MG63 (cell line): ENCODE measurements around the gene KDM2A. TPM values are rescaled to one million over a fixed set of nuclear protein-coding genes. Genes with fewer than 3 reads are reported as not detected.

Source experiments
- DNase-seq: peaks from one replicate; pipeline ENCODE4 v3.0.0-alpha.2; 2020
- H3K27me3 ChIP-seq: fragments of 250-450 bp; sonication (Bioruptor Pico); 2 replicates; pipeline ENCODE4 v1.5.1; 2020; ENCODE audit warnings: mild to moderate bottlenecking, moderate library complexity
- H3K36me3 ChIP-seq: fragments of 250-450 bp; sonication (Bioruptor Pico); 2 replicates; pipeline ENCODE4 v1.5.1; 2020; ENCODE audit warnings: mild to moderate bottlenecking, moderate library complexity
- H3K4me3 ChIP-seq: fragments of 250-450 bp; sonication (Bioruptor Pico); 2 replicates; pipeline ENCODE4 v1.5.1; 2020; ENCODE audit warnings: mild to moderate bottlenecking, moderate library complexity
- H3K9me3 ChIP-seq: fragments of 250-450 bp; sonication (Bioruptor Pico); 2 replicates; pipeline ENCODE4 v1.5.1; 2020; ENCODE audit warnings: mild to moderate bottlenecking, moderate library complexity
- total RNA-seq: library from RNA; depleted of rRNA; stranded (reverse); fragments of >200 nt; shearing (Covaris generic); gene quantifications from 2 replicates; pipeline ENCODE4 v1.2.3, GENCODE V29; 2014; ENCODE audit warnings: low replicate concordance

Gene KDM2A
- total RNA-seq, 1 experiment from 2014 or later: 16.7 TPM

DNA sequence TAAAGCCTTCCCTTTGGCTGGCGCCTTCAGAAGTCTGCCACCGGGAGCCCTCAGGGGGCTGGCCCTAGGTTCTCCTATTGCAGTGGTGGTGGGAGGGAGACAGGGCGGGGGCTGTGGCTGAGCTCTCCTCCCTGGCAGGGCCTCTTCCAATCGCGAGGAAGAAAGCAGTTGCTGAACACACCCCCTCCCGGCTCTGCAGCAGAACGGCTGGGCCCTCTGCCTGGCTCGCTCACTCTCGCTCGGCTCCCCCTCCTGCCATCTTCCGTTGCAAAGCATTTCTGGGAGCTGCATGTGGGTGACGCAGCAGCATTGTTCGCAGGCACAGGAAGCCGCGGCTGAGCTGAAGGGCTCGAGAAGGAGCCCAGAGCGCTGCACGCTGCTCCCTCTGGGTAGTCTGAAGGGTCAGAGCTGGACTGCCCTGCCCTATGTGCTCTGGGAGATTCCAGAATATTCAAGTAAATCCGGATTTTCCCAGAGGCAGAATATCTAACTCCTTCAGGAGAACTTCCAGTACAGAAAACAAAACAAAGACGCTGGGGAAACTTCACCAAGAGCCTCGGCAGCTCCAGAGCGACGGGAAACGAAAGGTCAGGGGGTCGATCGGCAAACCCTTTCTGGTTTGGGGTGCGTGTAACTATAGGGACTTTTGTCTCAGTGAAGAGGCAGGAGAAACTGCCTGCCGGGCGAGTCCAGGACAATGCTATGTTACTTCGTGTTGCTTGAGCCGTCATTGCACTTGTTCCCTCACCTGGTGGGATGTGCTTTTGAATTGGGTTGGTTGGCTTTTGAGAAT lies 120.9 kb downstream of the KDM2A start:
- H3K27me3 ChIP-seq: no peaks in the 10 kb centered on the region
- H3K9me3 ChIP-seq: no peaks in the 10 kb centered on the region
- H3K36me3 ChIP-seq: peaks cover 44% of the 10 kb centered on the region
- peak overlapping the region; percentile 77 for H3K4me3 ChIP-seq
- DNase-seq: peak; percentile 99

DNA sequence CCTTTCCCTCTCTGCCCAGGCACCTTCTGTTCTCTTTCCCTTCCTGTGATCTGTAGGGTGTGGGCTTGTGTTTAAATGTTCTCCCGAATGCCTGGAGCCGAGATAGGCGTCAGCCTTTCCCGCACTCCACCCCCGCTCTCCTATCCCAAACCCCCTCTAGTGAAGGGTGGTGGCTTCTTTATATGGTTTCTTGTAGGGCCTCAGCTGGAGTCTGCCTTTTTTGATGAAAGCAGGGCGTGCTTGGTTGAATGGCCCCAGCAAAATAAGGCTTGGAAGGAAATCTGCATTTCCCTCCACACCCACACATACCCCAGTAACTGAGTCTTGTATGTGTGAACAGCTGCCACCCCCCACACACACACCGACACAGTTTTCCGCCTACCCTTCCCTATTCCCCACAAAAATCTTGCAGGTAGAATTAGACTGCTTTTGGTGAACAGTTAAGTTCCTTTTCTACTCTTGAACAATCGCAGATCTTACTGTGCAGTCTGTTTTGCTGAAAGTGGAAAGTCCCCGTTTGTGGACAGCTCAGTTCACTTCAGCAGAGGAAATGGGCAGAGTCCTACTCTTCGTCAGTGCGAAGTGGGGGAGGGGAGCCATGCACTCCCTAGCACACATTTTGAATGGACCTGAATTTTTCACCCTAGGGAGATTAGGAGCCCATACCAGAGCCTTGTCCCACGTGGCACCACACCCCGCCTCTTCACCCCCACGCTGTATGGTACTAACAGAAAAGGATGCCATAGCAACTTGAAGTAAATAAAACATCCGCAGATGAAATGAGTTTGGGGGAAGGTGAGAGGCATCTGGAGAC lies 121.7 kb downstream of the KDM2A start:
- Histone ChIP-seq H3K36me3 (peaks cover 52% of the 10 kb centered on the region), H3K27me3 (no peaks in the 10 kb centered on the region), H3K9me3 (no peaks in the 10 kb centered on the region), H3K4me3 (peak overlapping the region; percentile 77)
- peak; percentile 73 for DNase-seq

DNA sequence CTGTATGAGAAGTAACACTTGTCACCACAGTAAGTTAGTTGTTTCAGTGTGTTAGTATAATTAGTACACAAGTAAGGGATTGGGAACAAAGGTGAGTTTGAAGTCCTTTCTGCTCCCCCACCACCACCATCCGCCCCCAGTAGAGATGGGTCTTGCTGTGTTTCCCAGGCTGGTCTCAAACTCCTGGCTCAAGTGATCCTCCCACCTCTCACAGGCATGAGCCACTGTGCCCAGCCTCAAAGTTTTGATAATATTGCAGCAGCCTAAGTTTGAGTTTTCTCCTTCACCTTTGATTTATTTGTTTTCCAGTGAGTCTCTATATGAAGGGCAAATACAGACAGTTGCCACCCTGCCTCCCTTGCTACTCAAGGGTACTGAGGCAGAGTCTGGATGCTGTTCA lies 123.5 kb downstream of the KDM2A start:
- Histone ChIP-seq H3K27me3 (no peaks in the 10 kb centered on the region), H3K4me3 (no peak overlapping the region), H3K9me3 (no peaks in the 10 kb centered on the region), H3K36me3 (peaks cover 65% of the 10 kb centered on the region)
- no peak for DNase-seq

DNA sequence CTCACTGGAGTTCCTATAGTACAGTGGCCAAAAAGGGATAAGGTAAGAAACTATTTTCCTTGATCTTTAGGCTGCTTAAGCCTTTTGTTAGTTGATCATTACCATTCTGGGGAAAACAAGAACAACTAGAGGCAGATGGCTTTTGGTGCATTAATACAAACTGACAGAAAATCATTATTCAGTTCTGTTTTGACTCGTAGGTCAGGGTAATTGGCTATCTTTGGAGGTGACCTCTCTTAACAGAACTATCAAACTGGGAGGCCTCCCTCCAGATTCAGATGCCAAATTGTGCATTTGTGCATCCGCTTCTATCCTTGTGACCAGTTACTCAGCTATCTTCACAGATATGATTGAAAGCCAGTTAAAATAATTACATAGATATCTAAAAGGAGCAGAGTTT lies 124.0 kb downstream of the KDM2A start:
- DNase-seq: no peak
- Histone ChIP-seq H3K9me3 (no peaks in the 10 kb centered on the region), H3K4me3 (no peak overlapping the region), H3K27me3 (no peaks in the 10 kb centered on the region), H3K36me3 (peaks cover 70% of the 10 kb centered on the region)

DNA sequence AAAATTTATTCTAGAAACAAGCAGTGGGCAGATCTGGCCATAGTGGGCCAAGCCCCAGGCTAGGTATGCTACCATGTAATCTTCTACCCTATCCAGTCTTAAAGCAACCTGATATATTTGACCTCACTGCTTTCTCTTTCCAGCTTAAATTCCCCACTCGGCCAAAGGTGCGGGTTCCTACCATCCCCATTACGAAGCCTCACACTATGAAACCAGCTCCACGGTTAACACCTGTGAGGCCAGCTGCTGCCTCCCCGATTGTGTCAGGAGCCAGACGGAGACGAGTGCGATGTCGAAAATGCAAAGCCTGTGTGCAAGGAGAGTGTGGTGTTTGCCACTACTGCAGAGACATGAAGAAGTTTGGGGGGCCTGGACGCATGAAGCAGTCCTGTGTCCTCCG lies 126.0 kb downstream of the KDM2A start:
- H3K36me3 ChIP-seq: peaks cover 90% of the 10 kb centered on the region
- H3K9me3 ChIP-seq: no peaks in the 10 kb centered on the region
- DNase-seq: no peak
- H3K27me3 ChIP-seq: no peaks in the 10 kb centered on the region
- no peak overlapping the region for H3K4me3 ChIP-seq

DNA sequence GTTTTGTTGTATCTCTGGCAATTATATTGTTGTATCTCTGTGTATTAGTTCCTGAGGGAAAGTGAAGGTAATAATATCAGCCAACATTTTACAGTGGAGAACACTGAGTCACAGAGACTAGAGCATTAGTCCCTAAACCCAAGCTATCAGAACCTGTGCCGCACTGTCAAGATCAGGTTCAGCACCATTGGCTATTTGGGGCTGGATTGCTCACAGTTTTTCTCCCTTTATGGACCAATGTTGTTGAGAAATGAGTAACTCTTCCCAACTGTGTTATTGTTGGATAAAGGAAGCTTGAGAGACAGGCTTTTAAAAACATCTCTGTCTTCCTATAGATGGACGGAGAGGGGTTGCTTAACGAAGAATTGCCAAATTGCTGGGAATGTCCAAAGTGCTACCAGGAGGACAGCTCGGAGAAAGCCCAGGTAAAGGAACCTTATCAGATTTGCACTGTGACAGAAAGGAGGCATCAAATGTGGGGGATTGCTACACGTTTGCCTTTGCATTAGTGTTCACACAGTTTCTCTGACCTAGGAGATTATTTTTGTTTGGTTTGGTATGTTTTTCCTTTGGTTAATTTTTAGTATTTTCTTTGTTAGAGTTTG lies 129.0 kb downstream of the KDM2A start:
- no peak overlapping the region for H3K4me3 ChIP-seq
- peaks cover 94% of the 10 kb centered on the region for H3K36me3 ChIP-seq
- no peaks in the 10 kb centered on the region for H3K27me3 ChIP-seq
- no peak for DNase-seq
- no peaks in the 10 kb centered on the region for H3K9me3 ChIP-seq

DNA sequence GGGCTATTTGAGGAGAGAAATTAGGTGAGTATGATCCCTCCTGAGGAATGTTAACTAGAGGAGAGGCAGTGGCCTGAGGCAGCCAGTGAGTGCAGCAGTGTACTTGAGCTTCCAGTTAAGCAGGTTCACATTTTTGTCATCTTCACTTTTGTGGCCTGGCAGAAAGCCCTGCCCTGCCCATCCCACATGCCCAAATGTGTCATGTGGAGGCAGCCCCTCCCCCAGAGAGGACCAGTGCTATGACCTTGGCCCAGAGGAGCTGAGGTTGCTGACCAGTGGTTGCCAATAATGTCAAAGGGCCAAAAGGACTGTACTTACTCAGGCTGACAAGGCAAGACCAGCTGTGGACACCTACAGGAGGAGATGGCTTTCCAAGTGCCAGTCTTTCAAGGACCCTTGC lies 129.6 kb downstream of the KDM2A start:
- no peaks in the 10 kb centered on the region for H3K27me3 ChIP-seq
- peak; percentile 58 for DNase-seq
- H3K36me3 ChIP-seq: peaks cover 94% of the 10 kb centered on the region
- H3K4me3 ChIP-seq: no peak overlapping the region
- H3K9me3 ChIP-seq: no peaks in the 10 kb centered on the region

DNA sequence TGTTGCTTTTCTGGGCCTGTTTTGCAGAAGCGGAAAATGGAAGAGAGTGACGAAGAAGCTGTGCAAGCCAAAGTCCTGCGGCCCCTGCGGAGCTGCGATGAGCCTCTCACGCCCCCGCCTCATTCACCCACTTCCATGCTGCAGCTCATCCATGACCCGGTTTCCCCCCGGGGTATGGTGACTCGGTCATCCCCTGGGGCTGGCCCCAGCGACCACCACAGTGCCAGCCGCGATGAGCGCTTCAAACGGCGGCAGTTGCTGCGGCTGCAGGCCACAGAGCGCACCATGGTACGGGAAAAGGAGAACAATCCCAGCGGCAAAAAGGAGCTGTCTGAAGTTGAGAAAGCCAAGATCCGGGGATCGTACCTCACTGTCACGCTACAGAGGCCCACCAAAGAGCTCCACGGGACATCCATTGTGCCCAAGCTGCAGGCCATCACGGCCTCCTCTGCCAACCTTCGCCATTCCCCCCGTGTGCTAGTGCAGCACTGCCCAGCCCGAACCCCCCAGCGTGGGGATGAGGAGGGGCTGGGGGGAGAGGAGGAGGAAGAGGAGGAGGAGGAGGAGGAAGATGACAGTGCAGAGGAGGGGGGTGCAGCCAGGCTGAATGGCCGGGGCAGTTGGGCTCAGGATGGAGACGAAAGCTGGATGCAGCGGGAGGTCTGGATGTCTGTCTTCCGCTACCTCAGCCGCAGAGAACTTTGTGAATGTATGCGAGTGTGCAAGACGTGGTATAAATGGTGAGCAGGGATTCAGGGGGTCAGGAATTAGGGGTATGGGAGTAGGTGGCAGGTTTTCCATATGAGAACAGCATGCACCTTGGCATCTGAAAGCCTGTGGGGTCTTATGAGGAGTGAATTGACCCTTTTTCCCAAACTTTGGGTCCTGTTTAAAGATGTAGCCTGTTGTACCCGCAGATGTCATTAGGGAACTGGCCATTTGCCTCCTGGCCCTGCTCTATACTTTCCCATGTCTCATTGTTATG lies 131.3 kb downstream of the KDM2A start:
- Histone ChIP-seq H3K36me3 (peaks cover 96% of the 10 kb centered on the region), H3K27me3 (no peaks in the 10 kb centered on the region), H3K9me3 (no peaks in the 10 kb centered on the region), H3K4me3 (no peak overlapping the region)
- no peak for DNase-seq

DNA sequence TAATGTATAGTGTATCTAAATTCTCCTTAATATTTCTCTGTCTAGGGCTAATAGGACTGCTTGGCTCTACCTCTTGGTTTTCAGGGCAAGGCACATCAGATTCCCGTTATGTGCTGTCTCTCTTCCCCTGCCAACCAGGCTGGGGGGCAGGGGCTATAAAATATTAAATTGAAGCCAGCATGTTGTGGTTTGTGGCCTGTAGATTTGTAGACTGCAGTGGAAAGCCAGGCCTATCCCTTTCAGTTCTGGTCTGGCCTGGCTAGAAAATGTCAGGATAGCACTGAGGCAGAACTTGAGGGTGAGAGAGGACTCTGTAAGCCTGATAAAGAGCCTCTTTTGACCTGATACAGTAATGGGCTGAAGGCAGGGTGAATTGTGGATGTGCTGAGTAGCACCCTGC lies 132.8 kb downstream of the KDM2A start:
- peaks cover 87% of the 10 kb centered on the region for H3K36me3 ChIP-seq
- no peak overlapping the region for H3K4me3 ChIP-seq
- H3K27me3 ChIP-seq: no peaks in the 10 kb centered on the region
- DNase-seq: no peak
- H3K9me3 ChIP-seq: no peaks in the 10 kb centered on the region

DNA sequence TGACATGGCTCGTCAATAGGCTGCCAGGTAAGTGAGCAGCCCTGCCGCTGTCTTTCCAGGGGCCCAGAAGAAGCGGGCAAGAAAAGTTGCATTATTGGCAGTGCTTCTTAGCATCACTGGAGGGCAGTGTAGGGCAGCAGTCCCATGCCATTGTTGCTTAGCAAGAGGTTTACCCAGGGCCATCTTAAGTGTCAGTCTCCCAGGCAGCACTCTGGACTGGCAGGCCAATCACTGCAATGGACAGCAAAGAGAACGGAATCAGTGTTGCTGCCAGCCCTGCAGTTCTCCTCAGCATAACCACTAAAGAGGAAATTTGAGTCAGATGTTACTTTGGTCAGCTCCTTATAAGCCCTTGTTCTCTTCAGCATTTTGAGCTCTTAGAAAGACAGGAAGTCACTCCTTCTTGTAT lies 133.8 kb downstream of the KDM2A start:
- Histone ChIP-seq H3K9me3 (no peaks in the 10 kb centered on the region), H3K27me3 (no peaks in the 10 kb centered on the region), H3K36me3 (peaks cover 80% of the 10 kb centered on the region), H3K4me3 (no peak overlapping the region)
- DNase-seq: no peak

DNA sequence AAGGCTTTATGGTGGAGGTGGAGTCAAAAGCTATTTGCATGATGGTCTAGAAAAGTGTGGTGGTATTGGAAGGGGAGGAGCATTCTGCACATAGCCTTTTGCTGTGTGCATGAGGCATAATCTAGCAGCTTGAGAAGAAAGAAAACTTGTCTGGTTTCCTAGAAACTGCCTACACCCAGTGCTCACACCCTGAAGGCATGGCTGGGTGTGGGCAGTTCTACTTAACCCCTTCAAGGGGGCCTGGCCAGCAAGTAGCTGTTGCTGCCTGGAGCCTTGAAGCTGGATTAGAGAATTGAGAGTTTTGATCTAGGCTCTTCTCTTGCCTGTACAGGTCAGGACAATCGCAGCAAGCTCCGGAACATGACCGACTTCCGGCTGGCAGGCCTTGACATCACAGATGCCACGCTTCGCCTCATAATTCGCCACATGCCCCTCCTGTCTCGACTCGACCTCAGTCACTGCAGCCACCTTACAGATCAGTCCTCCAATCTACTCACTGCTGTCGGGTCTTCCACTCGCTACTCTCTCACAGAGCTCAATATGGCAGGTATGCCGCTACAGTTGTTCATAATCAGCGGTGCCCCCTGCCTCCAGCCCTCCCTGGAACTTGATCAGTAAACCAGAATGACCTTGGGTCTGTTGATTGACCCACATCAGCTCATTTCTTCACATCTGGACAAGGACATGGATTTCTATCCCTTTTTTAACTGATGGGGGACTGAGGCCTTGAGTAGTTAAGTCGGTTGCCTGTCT lies 135.0 kb downstream of the KDM2A start:
- Histone ChIP-seq H3K27me3 (no peaks in the 10 kb centered on the region), H3K4me3 (no peak overlapping the region), H3K9me3 (no peaks in the 10 kb centered on the region), H3K36me3 (peaks cover 68% of the 10 kb centered on the region)
- no peak for DNase-seq

DNA sequence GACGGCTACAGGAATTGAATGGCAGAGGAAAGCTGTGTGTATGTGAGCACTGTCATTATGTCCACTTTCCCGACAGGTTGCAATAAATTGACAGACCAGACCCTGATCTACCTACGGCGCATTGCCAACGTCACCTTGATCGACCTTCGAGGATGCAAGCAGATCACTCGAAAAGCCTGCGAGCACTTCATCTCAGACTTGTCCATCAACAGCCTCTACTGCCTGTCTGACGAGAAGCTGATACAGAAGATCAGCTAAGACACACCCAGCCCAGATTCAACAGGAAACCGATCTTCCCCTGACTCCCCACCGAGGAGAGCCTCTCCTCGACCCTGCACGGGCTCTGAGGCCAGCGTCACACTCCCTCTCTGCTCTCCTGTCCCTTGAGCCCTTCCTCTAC lies 135.7 kb downstream of the KDM2A start:
- H3K36me3 ChIP-seq: peaks cover 61% of the 10 kb centered on the region
- no peaks in the 10 kb centered on the region for H3K27me3 ChIP-seq
- no peaks in the 10 kb centered on the region for H3K9me3 ChIP-seq
- no peak overlapping the region for H3K4me3 ChIP-seq
- DNase-seq: no peak

DNA sequence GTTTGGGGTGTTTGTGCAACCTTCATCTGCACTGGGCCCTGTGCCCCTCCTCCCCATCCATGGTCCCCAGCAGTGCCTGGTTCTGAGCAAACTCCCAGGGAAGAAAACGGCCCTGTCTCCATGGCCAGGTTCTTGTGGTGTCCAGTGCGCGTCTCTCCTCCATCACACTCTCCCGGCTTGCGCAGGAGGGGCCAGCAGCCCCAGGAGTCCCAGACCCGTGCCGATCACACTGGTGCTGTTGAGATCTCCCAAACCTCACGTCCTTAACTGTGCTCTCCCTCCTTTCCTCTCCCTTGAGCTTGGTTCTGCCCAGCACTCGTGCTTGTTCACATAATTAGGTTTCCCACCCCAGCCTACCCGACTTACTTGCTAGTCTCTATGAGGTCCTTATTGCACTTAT lies 136.3 kb downstream of the KDM2A start:
- H3K27me3 ChIP-seq: no peaks in the 10 kb centered on the region
- H3K4me3 ChIP-seq: no peak overlapping the region
- peaks cover 55% of the 10 kb centered on the region for H3K36me3 ChIP-seq
- no peaks in the 10 kb centered on the region for H3K9me3 ChIP-seq
- no peak for DNase-seq

DNA sequence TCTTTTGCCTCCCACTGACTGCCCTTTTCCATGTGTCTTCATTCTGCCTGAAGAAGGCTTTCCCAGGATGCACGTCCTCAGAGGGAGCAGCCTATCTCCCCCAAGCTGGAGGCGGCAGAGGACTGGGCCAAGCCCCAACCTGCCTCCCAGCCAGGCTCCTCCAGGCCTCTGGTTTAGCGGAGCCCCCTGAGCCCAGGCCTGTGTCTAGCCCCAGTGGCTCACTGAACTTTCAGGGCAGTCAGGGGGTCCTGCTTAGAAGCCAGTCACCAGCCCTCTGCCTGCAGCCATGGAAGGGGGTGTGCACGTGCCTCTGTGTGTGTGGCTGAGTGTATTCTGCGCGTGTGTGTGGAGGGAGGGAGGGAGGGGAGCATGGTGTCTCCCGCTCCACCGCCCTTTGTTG lies 136.8 kb downstream of the KDM2A start:
- peaks cover 50% of the 10 kb centered on the region for H3K36me3 ChIP-seq
- H3K27me3 ChIP-seq: no peaks in the 10 kb centered on the region
- no peak overlapping the region for H3K4me3 ChIP-seq
- H3K9me3 ChIP-seq: no peaks in the 10 kb centered on the region
- no peak for DNase-seq

DNA sequence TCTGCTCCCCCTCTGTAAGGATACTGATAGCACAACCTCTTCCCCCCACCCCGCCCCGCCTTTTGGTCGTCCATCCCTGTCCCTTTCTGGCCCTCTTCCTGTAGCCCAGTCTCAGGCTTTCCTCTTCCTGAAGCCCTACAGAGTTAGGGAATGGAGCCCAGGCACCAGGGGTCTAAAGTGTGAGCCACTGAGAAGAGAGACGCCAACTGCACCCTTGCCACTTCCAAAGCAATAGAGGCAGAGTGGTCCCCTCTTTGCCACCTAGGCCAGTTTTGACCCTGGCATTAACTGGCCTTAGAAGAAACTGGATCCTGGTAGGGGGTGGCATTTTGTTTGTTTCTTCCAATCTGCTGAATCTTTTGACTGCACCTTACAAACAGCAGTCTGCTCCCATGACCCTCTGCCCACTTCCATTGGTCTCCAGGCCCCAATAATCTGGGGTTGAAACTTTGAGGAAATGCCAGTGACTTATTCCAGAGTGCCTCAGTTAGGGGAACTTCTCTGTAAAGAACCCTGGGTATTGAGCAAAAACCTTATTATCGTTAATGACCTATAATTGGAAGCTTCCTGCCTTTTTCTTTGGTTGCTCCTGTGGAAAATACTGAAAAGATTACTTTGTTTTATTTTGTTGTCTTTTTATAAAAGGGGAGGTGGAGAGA lies 137.5 kb downstream of the KDM2A start:
- no peak for DNase-seq
- Histone ChIP-seq H3K36me3 (peaks cover 43% of the 10 kb centered on the region), H3K4me3 (no peak overlapping the region), H3K27me3 (no peaks in the 10 kb centered on the region), H3K9me3 (no peaks in the 10 kb centered on the region)
